SIG-M5 (cell line): ENCODE measurements around the gene RBP4.

Experiments used
- DNase-seq: peaks from one replicate; lab custom pipeline; 2025; lab: John Stamatoyannopoulos, UW

RBP4 gene

GRCh38 chr10:93601146-93601773, at the start of gene RBP4:
RBP4 (minus strand) TSS chr10:93601235; CDS start chr10:93601028, 207 bp downstream.
- DNase-seq: no peak

- no peak for DNase-seq
These were observed 38.8 kb upstream of the RBP4 start for GRCh38 chr10:93639791-93640190.

GRCh38 chr10:93630625-93631557, 29.9 kb upstream of the RBP4 start:
- no peak for DNase-seq

GRCh38 chr10:93629647-93630305, 28.7 kb upstream of the RBP4 start:
- no peak for DNase-seq

- DNase-seq: no peak
These were observed 27.8 kb upstream of the RBP4 start for GRCh38 chr10:93628858-93629257.

GRCh38 chr10:93622942-93623341, 21.9 kb upstream of the RBP4 start:
- DNase-seq: no peak

GRCh38 chr10:93620925-93621324, 19.9 kb upstream of the RBP4 start:
- no peak for DNase-seq

- DNase-seq: no peak
These were observed 14.7 kb upstream of the RBP4 start for GRCh38 chr10:93615576-93616235.

- DNase-seq: no peak
These were observed 13.2 kb upstream of the RBP4 start for GRCh38 chr10:93614101-93614825.

GRCh38 chr10:93613126-93613525, 12.1 kb upstream of the RBP4 start:
- DNase-seq: no peak

- DNase-seq: no peak
These were observed 11.3 kb upstream of the RBP4 start, which contains the start of gene PDE6C for GRCh38 chr10:93612311-93612710. PDE6C (plus strand) TSS chr10:93612537; CDS start chr10:93612726, 189 bp downstream.

GRCh38 chr10:93608421-93608820, 7.4 kb upstream of the RBP4 start:
- no peak for DNase-seq

- no peak for DNase-seq
These were observed 3.1 kb upstream of the RBP4 start for GRCh38 chr10:93604146-93604545.

- no peak for DNase-seq
These were observed 2.0 kb upstream of the RBP4 start for GRCh38 chr10:93603023-93603422.

GRCh38 chr10:93601774-93602162, 733 bp upstream of the RBP4 start:
- no peak for DNase-seq

GRCh38 chr10:93600446-93601145, 439 bp downstream of the RBP4 start:
- DNase-seq: no peak

- DNase-seq: no peak
These were observed 1.3 kb downstream of the RBP4 start for GRCh38 chr10:93599778-93600177.

- DNase-seq: no peak
These were observed 1.7 kb downstream of the RBP4 start for GRCh38 chr10:93599335-93599734.

- no peak for DNase-seq
These were observed 2.9 kb downstream of the RBP4 start for GRCh38 chr10:93598157-93598556.

- DNase-seq: no peak
These were observed 3.9 kb downstream of the RBP4 start for GRCh38 chr10:93597075-93597599.

GRCh38 chr10:93596539-93596938, 4.5 kb downstream of the RBP4 start:
- no peak for DNase-seq
